Panc1 (cell line): ENCODE measurements around the gene SCYGR4. TPM values are rescaled to one million over a fixed set of nuclear protein-coding genes. Genes with fewer than 3 reads are reported as not detected.

Source experiments
- ATAC-seq: fragments of 200-7000 bp; cut with Tn5 transposase; 2 replicates; pipeline ENCODE4 v1.9.1; 2020; ENCODE audit warnings: mild to moderate bottlenecking, moderate library complexity
- BruUV-seq: library from RNA; stranded (reverse); fragments of 400-500 nt; replicated peaks from 2 replicates; lab custom pipeline; 2021; lab: Mats Ljungman, UMichigan
- CTCF ChIA-PET: fragments of 300-600 bp; sonication (Branson Sonifier 250); formaldehyde crosslinking; loops from one replicate; lab custom pipeline; 2022; ENCODE audit warnings: antibody characterized with exemption; lab: Charles Lee
- POLR2A ChIA-PET: fragments of 300-600 bp; sonication (Branson Sonifier 250); formaldehyde crosslinking; loops from one replicate; lab custom pipeline; 2022; ENCODE audit warnings: antibody characterized with exemption; lab: Charles Lee
- DNase-seq: peaks from one replicate; pipeline ENCODE4 v3.0.0-alpha.2; 2010; ENCODE audit warnings: low read depth, low spot score
- H3K27ac ChIP-seq: 2 replicates; pipeline ENCODE4 v1.5.1; 2011; ENCODE audit warnings: mild to moderate bottlenecking, low read length, inconsistent platforms
- H3K27me3 ChIP-seq: fragments of 200-500 bp; sonication (Bioruptor generic); 2 replicates; pipeline ENCODE4 v1.6.0; 2014; ENCODE audit warnings: low read length, inconsistent platforms; ENCODE audit not compliant: control insufficient read depth, insufficient read depth
- H3K36me3 ChIP-seq: fragments of 200-500 bp; sonication (Bioruptor generic); 2 replicates; pipeline ENCODE4 v1.5.1; 2014; ENCODE audit warnings: inconsistent platforms, mild to moderate bottlenecking, low read length, moderate library complexity; ENCODE audit not compliant: control insufficient read depth, insufficient read depth
- H3K4me1 ChIP-seq: 2 replicates; pipeline ENCODE4 v1.5.1; 2011; ENCODE audit warnings: inconsistent platforms, mild to moderate bottlenecking, low read length, moderate library complexity; ENCODE audit not compliant: control insufficient read depth, insufficient read depth
- H3K4me3 ChIP-seq, 2 experiments: 2 replicates each; pipeline ENCODE4 v1.5.1; 2011 to 2012; ENCODE audit warnings: low read depth in 2 of 2, low read length in 2 of 2, mild to moderate bottlenecking in 2 of 2, inconsistent platforms in 1 of 2, moderate library complexity in 1 of 2
- H3K9me3 ChIP-seq: fragments of 200-500 bp; sonication (Bioruptor generic); 2 replicates; pipeline ENCODE4 v1.5.1; 2014; ENCODE audit warnings: low read depth, mild to moderate bottlenecking, inconsistent platforms, low read length, moderate library complexity; ENCODE audit not compliant: control insufficient read depth, insufficient read depth
- CTCF ChIP-seq: fragments of 450-650 bp; IDR thresholded peaks from 2 replicates; pipeline ENCODE4 v1.5.1; 2017; ENCODE audit warnings: mild to moderate bottlenecking
- POLR2AphosphoS5 ChIP-seq: IDR thresholded peaks from 2 replicates; pipeline ENCODE4 v1.6.1; 2012; ENCODE audit warnings: mild to moderate bottlenecking, low read depth, low read length, moderate library complexity
- REST ChIP-seq, 2 experiments: IDR thresholded peaks; 2 replicates each; pipeline ENCODE4 v1.6.1; 2011 to 2012; ENCODE audit warnings: low read depth in 2 of 2, control low read depth in 1 of 2, low read length in 1 of 2, mild to moderate bottlenecking in 1 of 2, moderate library complexity in 1 of 2; ENCODE audit not compliant: insufficient read depth in 1 of 2
- SIN3A ChIP-seq: IDR thresholded peaks from 2 replicates; pipeline ENCODE4 v1.6.1; 2012; ENCODE audit warnings: low read depth, mild to moderate bottlenecking, low read length, moderate library complexity, borderline replicate concordance; ENCODE audit not compliant: insufficient read depth
- TCF7L2 ChIP-seq: IDR thresholded peaks from 2 replicates; pipeline ENCODE4 v1.6.1; 2011; ENCODE audit warnings: mild to moderate bottlenecking, low read depth, low read length, inconsistent platforms
- in situ Hi-C: cut with HindIII; loops from 2 replicates; pipeline ENCODE4 v1.10.0; 2016; ENCODE audit warnings: low sequenced_read_pairs, low pct_unique_long_range_greater_than_20kb
- intact Hi-C: fragments of 100-400 bp; cut with micrococcal nuclease; formaldehyde crosslinking; loops from one replicate; pipeline ENCODE4 v1.10.0; 2022; ENCODE audit not compliant: unreplicated experiment
- total RNA-seq: library from RNA; stranded (reverse); gene quantifications from one replicate; pipeline ENCODE4 v1.2.1, GENCODE V29; 2021; ENCODE audit not compliant: unreplicated experiment

SCYGR4 gene
- total RNA-seq, 1 experiment from 2014 or later = not detected

GRCh38 chr2:227602358-227602757, 14.9 kb upstream of the SCYGR4 start:
- no peaks in the 10 kb centered on the region for H3K4me1 ChIP-seq
- CTCF ChIA-PET = no interaction called here
- DNase-seq (no peak), ATAC-seq (no peak)
- H3K27ac ChIP-seq = no peak overlapping the region
- H3K27me3 ChIP-seq = no peaks in the 10 kb centered on the region; the same call in 1 of the 2 replicates
- H3K36me3 ChIP-seq = no peaks in the 10 kb centered on the region
- intact Hi-C loops = no loop called here
- no TSS peak for BruUV-seq
- H3K4me3 ChIP-seq = no peak overlapping the region
- POLR2A ChIA-PET = no interaction called here
- TF ChIP-seq SIN3A (no peak), REST (IDR thresholded peaks at IDR 0.05; ENCODE audit: insufficient read depth in 1 of 2, low read depth in 2 of 2, low read length in 1 of 2) (no peak), CTCF (no peak), TCF7L2 (no peak), POLR2AphosphoS5 (no peak)
- no peaks in the 10 kb centered on the region for H3K9me3 ChIP-seq
- in situ Hi-C loops = no loop called here

GRCh38 chr2:227606476-227606875, 10.8 kb upstream of the SCYGR4 start:
- CTCF ChIA-PET = no interaction called here
- Histone ChIP-seq H3K36me3 (no peaks in the 10 kb centered on the region), H3K4me1 (no peaks in the 10 kb centered on the region), H3K9me3 (no peaks in the 10 kb centered on the region), H3K4me3 (no peak overlapping the region), H3K27me3 (no peaks in the 10 kb centered on the region; the same call in 1 of the 2 replicates), H3K27ac (no peak overlapping the region)
- in situ Hi-C loops (no loop called here), intact Hi-C loops (no loop called here)
- ATAC-seq (no peak), DNase-seq (no peak)
- BruUV-seq = no TSS peak
- POLR2A ChIA-PET = no interaction called here
- TF ChIP-seq POLR2AphosphoS5 (no peak), SIN3A (no peak), REST (IDR thresholded peaks at IDR 0.05; ENCODE audit: insufficient read depth in 1 of 2, low read depth in 2 of 2, low read length in 1 of 2) (no peak), CTCF (no peak), TCF7L2 (no peak)
